Adipose tissue (tissue), 3 donors: ENCODE results near the gene FN1. TPM values are rescaled to one million over a fixed set of nuclear protein-coding genes. Genes with fewer than 3 reads are reported as not detected.

ENCODE experiments used
- H3K27ac ChIP-seq: one replicate; pipeline ENCODE4 v1.5.1; 2013; ENCODE audit warnings: low read depth, low read length
- WGBS, 3 donors: extraction: QIAGEN DNeasy Blood & Tissue Kit; methylation state at CpG; one replicate each; pipeline ENCODE4 v1.1.7; 2013; 5-methylcytosine and 5-hydroxymethylcytosine counted together
- polyA plus RNA-seq, 3 donors: library from polyadenylated mRNA; stranded (reverse); fragments of 200-250 nt; gene quantifications; one replicate each; pipeline ENCODE4 v1.2.3, GENCODE V29; 2013
- donor health status: healthy with polysubstance abuse.
- donor health status: Bipolar disorder and iron deficiency.
- donor health status: healthy.

The FN1 gene
- polyA plus RNA-seq, 3 donors = 19.0 to 76.8 (median 51.9) TPM

- no peak overlapping the region for H3K27ac ChIP-seq
- WGBS, 3 donors = 94 to 95% (median 94%) methylated on average over 19 of the region's 19 CpGs
Measured at GRCh38 chr2:215428060-215428910, 7.6 kb downstream of the FN1 start.

GRCh38 chr2:215427585-215427984, 8.3 kb downstream of the FN1 start:
- 91 to 92% (median 92%) methylated on average over 5 of the region's 5 CpGs for WGBS, 3 donors
- no peak overlapping the region for H3K27ac ChIP-seq

DNA sequence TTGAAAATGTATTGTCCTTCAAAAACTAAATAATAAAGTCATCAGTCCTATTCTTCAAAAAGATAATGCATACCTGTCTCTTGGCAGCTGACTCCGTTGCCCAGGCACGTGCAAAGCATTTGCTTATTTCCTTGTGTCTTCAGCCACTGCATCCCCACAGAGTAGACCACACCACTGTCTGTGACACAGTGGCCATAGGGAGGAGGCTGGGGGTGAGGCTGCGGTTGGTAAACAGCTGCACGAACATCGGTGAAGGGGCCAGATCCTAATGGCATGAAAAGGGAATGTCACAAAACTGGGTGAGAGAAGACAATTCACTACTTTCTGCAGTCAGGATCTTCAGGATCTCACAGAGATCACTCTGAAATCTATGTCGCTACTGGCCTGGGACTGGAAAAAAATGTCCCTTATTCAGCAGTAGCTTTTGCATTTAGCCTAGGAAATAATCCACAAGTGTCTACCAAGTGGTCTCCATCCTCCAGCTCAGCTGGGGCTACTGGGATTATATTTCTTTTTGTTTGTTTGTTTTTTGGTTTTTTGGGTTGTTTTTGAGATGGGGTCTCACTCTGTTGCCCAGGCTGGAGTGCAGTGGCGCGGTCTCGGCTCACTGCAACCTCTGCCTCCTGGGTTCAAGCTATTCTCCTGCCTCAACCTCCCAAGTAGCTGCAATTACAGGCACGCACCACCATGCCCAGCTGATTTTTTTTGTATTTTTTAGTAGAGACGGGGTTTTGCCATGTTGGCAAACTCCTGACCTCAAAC, 10.7 kb downstream of the FN1 start:
- WGBS, 3 donors = 82 to 86% (median 84%) methylated on average over 11 of the region's 11 CpGs
- no peak overlapping the region for H3K27ac ChIP-seq

- 93 to 95% (median 95%) methylated on average over 12 of the region's 12 CpGs for WGBS, 3 donors
- H3K27ac ChIP-seq = no peak overlapping the region
Measured at GRCh38 chr2:215423928-215424540, 11.8 kb downstream of the FN1 start.

DNA sequence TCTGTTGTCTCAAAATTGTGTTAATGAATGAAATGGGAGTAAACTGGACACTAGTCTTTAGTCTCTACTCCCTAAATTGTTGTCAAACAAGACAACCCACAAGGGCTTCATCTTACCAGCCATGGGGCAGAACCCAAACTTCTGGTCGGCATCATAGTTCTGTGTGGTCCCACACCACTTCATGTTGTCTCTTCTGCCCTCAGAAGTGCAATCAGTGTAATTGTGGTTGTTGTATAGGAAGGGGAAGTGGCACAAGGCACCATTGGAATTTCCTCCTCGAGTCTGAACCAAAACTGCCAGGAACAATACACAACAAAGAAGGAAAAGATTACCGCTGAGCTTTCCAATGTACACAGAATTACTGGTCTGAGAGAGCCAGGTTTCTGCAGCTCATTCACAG, 12.6 kb downstream of the FN1 start:
- H3K27ac ChIP-seq = no peak overlapping the region
- 44 to 59% (median 46%) methylated on average over 3 of the region's 3 CpGs for WGBS, 3 donors

DNA sequence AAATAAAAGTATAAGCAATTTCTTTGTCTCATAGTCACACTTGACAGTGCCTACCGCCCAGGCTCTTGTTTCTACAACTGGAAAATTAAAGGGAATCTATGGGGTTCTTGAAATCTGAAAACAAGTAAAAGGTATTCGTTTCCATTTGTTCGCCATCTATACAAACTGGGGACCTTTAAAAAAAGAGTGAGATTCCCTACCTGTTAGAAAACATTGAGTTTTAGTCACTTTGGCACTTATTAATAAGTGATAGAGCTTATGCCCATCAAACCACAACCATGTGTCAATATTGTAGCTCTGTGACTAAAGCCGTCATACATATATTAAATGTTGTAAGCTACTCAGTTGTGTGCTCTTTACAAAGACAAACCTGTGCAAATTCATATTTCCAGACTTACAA, 13.2 kb downstream of the FN1 start:
- H3K27ac ChIP-seq = no peak overlapping the region
- 95% methylated on average over 4 of the region's 4 CpGs for WGBS, 3 donors

DNA sequence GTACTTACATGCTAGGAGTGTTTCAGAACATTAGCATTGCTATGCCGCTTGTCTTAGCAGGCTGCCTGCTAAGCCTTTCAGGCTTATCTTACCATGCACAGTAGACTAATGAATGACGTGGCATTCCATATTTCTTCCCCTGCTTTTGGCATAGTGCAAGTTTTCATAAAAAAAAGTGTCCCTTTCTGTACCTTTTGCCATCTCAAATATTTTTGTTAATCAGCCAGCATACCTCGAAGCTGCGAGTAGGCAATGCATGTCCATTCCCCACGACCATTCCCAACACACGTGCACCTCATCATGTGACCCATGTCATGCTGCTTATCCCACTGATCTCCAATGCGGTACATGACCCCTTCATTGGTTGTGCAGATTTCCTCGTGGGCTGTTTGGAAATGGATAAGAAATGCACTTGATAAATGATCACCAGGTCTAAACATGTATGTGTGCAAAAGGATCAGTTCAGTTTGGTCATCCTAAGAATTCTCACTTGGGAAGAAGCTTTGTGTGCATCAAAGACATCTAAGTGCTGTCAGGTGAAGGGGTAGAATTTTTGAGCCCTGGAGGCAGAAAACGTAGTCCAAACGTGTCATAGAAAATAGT, 13.9 kb downstream of the FN1 start:
- WGBS, 3 donors = 75 to 86% (median 81%) methylated on average over 10 of the region's 10 CpGs
- no peak overlapping the region for H3K27ac ChIP-seq

DNA sequence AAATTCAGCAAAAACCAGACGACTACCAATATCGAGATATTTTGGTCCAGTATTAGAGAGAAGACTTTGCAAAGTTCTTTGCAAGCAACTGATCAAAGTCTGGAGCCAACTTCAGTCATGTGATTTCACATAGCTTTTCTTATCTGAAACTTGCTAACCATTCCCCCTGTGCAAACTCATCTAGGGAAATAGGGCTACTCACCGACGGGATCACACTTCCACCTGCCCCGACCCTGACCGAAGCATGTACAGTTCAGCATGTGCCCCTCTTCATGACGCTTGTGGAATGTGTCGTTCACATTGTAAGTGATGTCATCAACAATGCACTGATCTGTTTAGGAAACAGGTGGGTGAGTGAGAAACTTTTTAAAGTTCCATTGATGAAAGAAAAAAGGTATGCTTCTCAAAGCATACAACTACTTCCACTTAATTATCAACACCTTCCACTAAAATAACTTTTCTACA, 15.4 kb downstream of the FN1 start:
- WGBS, 3 donors = 58 to 88% (median 81%) methylated on average over 8 of the region's 8 CpGs
- H3K27ac ChIP-seq = no peak overlapping the region

DNA sequence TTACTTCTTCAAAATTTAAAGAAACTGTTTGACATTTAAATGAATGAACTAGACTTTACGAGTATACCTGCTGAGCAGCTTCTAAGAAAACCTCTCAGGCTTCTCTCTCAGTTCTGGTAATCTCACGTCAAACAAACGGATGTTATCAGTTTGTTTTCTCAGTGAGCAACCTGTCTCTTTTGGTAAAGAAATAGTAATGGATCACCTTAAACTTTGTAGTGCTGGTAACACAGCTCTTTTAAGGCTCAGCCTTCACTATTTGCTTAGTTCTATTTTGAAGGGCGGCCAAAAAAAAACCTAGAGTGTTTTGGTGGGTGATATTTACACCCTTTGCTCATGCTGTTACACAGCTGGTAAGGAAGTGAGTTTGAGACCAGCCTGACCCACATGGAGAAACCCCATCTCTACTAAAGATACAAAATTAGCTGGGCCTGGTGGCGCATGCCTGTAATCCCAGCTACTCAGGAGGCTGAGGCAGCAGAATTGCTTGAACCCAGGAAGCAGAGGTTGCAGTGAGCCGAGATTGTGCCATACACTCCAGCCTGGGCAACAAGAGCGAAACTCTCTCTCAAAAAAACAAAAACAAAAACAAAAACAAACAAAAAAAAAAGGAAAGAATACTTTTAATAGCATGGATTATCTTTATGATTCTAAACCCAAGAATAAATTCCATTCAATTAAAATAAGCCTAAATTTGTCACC, 15.9 kb downstream of the FN1 start:
- no peak overlapping the region for H3K27ac ChIP-seq
- WGBS, 3 donors = 68 to 81% (median 76%) methylated on average over 7 of the region's 7 CpGs

GRCh38 chr2:215419113-215419512, 16.8 kb downstream of the FN1 start:
- 56 to 82% (median 81%) methylated on average over 3 of the region's 3 CpGs for WGBS, 3 donors
- no peak overlapping the region for H3K27ac ChIP-seq

GRCh38 chr2:215418064-215418963, 17.6 kb downstream of the FN1 start:
- no peak overlapping the region for H3K27ac ChIP-seq
- 46 to 86% (median 82%) methylated on average over 3 of the region's 3 CpGs for WGBS, 3 donors

DNA sequence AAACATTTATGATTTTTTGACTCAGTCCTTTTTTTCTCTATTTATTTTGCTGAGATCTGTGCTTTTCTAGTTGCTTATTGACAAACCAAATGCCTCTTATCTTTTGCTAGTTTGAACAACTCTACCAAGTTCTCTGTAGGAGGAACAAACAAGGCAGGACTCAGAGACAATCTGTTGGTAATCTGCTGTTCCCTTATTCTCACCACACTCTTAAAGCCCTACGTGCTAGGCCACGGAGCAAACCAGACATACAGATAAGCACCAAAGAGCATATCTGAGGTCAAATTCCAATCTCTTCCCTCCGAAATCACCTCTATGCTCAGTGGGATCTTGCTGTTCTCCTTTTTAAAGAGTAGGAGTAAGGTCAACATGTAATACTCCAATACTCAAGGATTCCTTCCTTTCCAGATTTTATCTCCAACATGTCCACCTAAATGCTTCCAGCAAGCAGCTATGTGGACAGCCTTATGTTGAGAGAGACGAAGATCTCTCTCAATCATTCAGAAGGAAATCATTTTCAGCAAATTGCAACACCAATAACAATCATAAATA, 18.4 kb downstream of the FN1 start:
- WGBS, 3 donors = 29 to 83% (median 78%) methylated on average over 4 of the region's 4 CpGs

DNA sequence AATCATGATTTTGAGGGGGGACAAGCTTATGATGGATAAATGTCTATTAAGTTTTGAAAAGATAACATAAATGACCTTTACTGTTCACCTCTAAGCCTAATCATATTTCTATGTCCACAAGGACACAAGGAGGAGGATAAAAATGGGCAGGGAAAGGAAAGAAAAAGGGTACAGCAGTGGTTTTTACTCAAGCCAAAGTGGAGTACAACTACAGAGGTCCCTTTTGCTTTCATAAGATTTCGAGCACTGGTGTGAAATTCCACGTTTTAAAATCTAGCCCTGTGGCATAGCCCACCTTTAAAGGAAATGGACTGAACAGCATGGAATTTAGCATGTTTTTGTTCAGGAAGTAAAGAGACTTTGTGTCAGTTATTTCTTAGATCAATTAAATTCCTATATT, 19.2 kb downstream of the FN1 start:
- H3K27ac ChIP-seq = no peak overlapping the region

More for the DNA sequence above, 18.4 kb downstream of the FN1 start:
- no peak overlapping the region for H3K27ac ChIP-seq

GRCh38 chr2:215415820-215416577, 19.9 kb downstream of the FN1 start:
- WGBS, 3 donors = 71 to 87% (median 85%) methylated on average over 1 of the region's 1 CpG
- H3K27ac ChIP-seq = no peak overlapping the region

More for the DNA sequence above, 19.2 kb downstream of the FN1 start:
- 70 to 88% (median 84%) methylated on average over 2 of the region's 2 CpGs for WGBS, 3 donors

DNA sequence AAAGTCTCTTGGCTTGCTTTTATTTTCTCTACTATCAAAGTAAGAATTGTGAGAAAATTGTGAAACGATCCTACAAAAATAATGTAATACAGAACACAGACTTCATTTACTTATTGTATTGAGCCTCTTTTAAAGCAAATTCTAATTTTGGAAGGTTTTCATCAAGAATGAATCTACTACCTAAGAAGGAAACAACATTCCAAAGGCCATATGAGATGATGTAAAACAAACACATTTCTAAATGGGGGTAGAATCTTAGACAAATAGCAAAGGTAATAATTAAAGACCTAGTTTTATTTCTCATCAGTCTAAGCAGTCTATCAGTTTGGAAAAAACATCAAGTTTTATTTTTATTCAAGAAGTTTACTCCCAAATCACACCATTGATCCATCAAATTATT, 20.6 kb downstream of the FN1 start:
- 87 to 93% (median 89%) methylated on average over 1 of the region's 1 CpG for WGBS, 3 donors
- H3K27ac ChIP-seq = no peak overlapping the region

- WGBS, 3 donors = 63 to 88% (median 75%) methylated on average over 3 of the region's 3 CpGs
- H3K27ac ChIP-seq = no peak overlapping the region
Measured at GRCh38 chr2:215414674-215415073, 21.2 kb downstream of the FN1 start.
